Esophagus mucosa (tissue), 1 donor: ENCODE results near the gene NPHP1. TPM values are rescaled to one million over a fixed set of nuclear protein-coding genes. Genes with fewer than 3 reads are reported as not detected.
A peak's percentile ranks its signal among the peaks of the same experiment; 100 is the strongest.
"Not testable (repeated sequence)": the region's sequence is repeated elsewhere in the genome, so short reads cannot be mapped to it uniquely, and the experiment has no call there.

Experiments used
- ATAC-seq: fragments of 200-7000 bp; cut with Tn5 transposase; one replicate; pipeline ENCODE4 v1.9.1; 2020
- total RNA-seq: library from RNA; stranded (reverse); gene quantifications from one replicate; pipeline ENCODE4 v1.2.4, GENCODE V29; 2023
- donor health status: DM: yes; HTN: yes; CAD: no.

NPHP1 gene
- total RNA-seq, 1 donor from 2014 or later = 0.84 TPM

- ATAC-seq = no peak
Measured at GRCh38 chr2:110126086-110126773, 78.6 kb downstream of the NPHP1 start.

DNA sequence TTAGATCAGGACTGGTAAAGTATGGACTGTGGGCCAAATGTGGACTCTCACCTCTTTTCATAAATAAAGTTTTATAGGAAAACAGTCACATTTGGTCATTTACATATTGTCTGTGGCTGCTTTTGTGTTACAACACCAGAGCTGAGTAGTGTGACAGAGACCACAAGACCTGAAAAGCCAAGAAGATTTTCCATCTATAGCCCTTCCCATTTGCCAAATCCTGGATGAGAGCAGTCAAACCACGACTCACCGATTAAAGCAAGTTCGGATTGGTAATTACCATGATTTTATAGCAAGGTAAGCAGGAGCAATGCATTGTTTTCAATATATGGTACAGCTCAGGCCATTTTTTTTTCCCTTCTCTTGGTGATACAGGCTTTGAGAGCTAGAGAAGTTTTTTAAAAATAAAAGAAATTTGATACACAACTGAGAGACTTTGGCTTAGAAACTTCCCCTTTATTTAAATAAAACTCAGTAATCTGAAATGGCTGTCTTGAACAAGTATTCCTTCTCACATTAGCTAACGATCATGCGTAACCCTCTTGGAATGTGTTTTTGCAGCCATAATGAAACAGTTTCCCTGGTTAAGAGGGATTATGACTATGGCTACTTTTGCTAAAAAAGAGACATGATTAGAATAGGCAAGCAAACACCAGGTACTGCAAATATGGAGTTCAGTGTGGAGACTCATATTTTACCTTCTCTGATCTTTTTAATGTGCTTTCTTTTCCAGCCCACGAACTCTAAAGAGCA lies 79.7 kb downstream of the NPHP1 start:
- ATAC-seq = no peak

- ATAC-seq = no peak
Measured at GRCh38 chr2:110124038-110124825, 80.6 kb downstream of the NPHP1 start.

- ATAC-seq = no peak
Measured at GRCh38 chr2:110121592-110121991, 83.2 kb downstream of the NPHP1 start.

DNA sequence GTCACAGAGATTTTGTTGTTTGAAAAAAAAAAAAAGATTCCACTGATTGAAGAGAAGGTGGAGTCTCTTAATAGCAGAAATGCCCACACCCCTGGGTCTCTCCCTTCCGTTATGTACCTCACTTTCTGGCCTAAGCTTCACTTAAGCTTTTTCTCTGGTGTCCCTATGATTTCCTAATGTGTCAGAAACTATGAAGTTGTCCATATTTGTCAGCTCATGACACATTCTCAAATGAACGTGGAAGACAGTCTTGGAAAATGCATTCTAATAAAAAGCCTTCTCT lies 83.8 kb downstream of the NPHP1 start:
- ATAC-seq = no peak

- ATAC-seq = peak; percentile 42
Measured at GRCh38 chr2:110120171-110121051, 84.4 kb downstream of the NPHP1 start.

GRCh38 chr2:110116033-110116710 lies 88.6 kb downstream of the NPHP1 start:
- peak; percentile 47 for ATAC-seq

DNA sequence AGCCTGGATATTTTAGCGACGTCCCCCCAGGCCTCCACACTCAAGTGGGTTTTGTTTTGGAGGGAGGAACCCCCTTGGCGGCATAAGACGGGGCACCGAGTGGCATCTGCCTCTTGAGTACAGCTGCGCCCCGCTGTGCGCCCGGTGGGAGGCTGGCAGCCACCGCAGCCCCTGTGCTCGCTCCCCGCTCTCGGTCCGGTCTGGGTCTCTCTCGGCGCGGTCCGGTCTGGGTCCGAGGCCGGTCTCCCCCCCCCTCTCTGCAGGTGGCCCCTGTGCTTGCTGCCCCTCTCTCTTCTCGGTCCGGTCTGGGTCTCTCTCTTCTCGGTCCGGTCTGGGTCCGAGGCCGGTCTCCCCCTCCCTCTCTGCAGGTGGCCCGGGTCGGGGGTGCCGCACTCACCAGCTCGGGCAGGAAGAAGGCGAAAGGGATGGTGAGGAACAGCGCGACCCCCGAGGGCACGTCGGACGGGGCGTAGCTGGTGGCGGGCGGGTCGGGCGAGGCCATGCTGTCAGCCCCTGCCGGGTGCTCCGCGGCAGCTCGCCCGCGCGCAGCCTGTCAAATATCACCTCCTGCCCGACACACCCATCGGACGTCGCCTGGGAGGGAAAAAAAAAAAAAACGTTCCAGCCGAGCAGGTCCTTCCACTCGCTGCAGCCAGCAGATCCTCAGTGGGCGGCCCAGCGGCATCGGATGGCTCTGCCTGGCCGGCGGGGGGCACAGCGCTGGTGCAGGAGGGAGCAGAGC lies 89.4 kb downstream of the NPHP1 start, which contains the start of gene MALL:
TSS of gene MALL (minus strand) at position 532 of the 742 bp plus-strand sequence. CDS start at position 502, 30 bp downstream.
- ATAC-seq = peak; percentile 80

GRCh38 chr2:110114831-110115255 lies 90.0 kb downstream of the NPHP1 start:
- peak; percentile 47 for ATAC-seq

DNA sequence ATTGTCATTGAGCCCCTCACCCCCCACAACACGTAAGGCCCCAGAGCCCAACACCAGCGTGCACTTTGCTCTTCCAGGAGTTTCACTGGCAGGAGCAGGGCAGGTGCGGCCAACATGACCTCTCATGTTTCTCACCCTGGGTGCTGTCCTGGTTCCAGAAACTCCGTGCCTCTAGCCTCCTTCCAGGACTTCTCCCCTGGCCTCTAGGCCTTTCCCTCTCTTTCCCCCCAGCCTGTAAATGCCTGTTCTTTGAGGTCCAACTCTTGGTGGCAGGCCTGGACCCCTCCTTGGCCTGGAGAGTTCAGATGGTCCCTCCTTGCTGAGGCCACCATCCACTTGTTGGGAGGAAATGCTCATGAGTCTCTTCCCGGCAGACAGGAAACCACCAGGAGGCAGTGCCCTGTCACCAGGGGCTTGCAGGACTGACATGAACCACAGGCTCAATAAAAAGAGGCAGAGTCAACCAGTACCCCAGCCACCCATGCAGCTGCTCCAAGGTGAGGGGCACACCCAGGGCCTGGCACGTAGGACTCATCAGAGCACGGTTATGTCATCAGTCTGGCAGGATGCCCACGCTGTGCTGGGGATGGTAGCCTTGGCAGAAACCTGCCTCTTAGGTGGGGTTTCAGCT lies 90.7 kb downstream of the NPHP1 start:
- ATAC-seq = peak; percentile 83

DNA sequence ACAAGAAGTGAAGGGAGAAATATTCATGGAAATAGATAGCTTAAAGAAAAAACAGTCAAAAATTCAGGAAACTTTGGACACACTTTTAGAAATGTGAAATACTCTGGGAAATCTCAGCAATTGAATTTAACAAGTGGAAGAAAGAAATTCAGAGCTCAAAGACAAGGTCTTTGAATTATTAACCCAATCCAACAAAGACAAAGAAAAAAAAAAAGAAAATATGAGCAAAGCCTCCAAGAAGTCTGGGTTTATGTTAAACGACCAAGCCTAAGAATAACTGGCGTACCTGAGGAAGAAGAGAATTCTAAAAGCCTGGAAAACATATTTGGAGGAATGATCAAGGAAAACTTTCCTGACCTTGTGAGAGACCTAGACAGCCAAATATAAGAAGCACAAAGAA lies 96.5 kb downstream of the NPHP1 start:
- ATAC-seq = not testable (repeated sequence)

GRCh38 chr2:110107092-110108079 lies 97.4 kb downstream of the NPHP1 start:
- no peak for ATAC-seq

DNA sequence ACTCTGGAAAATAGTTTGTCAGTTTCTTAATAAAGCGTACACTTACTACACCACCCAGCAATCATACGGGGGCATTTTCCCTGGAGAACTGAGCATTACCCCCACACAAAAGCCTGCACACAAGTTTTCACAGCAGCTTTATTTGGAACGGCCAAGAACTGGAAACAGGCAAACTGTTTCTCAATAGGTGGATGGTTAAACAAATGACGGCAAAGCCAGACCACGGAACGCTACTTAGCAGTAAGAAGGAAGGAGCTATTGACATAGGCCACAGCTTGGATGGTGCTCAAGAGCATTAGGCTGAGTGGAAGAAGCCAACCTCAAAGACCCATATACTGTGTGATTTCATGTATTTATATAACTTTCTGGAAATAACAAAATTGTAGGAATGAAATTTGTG lies 98.2 kb downstream of the NPHP1 start:
- ATAC-seq = peak; percentile 9

DNA sequence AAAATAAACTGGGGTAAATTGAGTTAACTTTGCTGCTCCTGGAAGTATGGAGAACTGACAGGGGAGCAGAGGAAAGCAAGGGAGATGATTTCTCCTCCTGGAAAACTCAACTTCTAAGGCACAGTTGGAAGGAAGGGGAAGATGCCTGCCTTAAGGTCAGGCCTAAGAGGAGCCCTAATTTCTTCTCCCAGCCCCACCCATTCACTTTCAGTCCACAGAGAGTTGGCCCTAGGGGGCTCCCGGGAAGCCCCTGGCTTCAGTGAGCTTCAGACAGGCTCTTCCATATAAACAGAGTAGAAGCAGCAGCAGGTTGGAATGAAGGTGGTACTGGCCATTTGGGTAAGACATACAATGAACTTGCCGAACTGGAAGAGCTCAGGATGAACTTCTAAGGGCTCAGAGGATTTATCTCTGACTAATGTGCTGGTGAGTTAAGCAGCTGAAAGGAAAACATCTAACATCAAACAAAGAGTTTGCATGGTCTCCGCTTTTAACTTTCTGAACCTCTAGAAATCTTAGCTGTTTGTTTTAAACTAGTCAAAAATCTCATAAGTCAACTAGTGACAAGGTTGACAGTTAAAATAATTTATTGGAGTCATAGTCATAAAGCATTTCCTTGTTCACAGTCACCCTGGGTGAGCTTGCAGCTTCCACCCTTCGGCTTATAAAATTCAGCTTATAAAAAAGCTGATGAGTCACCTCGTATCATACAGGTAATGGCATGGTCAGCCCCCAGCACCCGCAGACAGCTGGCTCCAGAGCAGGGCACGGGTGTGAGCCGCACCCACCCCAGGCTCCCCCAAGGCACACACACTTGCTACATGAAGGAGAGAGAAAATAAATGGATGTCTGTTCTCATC lies 99.0 kb downstream of the NPHP1 start:
- peak; percentile 68 for ATAC-seq

GRCh38 chr2:110105183-110105582 lies 99.6 kb downstream of the NPHP1 start:
- ATAC-seq = no peak

- ATAC-seq = peak; percentile 21
Measured at GRCh38 chr2:110104025-110104771, 100.6 kb downstream of the NPHP1 start.
